SK-N-MC (cell line): Measurements from ENCODE around the gene GPR157.

Experiments
- DNase-seq: peaks from one replicate; pipeline ENCODE4 v3.0.0-alpha.2; 2011; ENCODE audit warnings: low read depth, low spot score
- H3K27ac ChIP-seq: fragments of 200-600 bp; sonication (generic); 2 replicates; pipeline ENCODE4 v1.5.1; 2016; ENCODE audit warnings: mixed run types
- H3K36me3 ChIP-seq: fragments of 200-600 bp; sonication (generic); 2 replicates; pipeline ENCODE4 v1.6.1; 2017; ENCODE audit warnings: antibody characterized with exemption, low read length, mixed read lengths; ENCODE audit not compliant: insufficient read depth
- H3K4me3 ChIP-seq: fragments of 200-600 bp; sonication (generic); 2 replicates; pipeline ENCODE4 v1.5.1; 2016
- H3K9ac ChIP-seq: fragments of 200-600 bp; sonication (generic); 2 replicates; pipeline ENCODE4 v1.8.0; 2017; ENCODE audit warnings: mixed run types, mixed read lengths; ENCODE audit not compliant: insufficient read length
- H3K9me3 ChIP-seq: fragments of 200-600 bp; sonication (generic); 2 replicates; pipeline ENCODE4 v1.6.1; 2017; ENCODE audit warnings: low read depth, mild to moderate bottlenecking, antibody characterized with exemption, low read length, moderate library complexity, mixed read lengths
- EZH2 ChIP-seq: fragments of 200-600 bp; sonication (generic); IDR thresholded peaks from one replicate; pipeline ENCODE4 v1.6.1; 2017; ENCODE audit warnings: antibody characterized with exemption
- FOXP2 ChIP-seq: optimal IDR thresholded peaks from 2 replicates; pipeline ENCODE3; 2011; ENCODE audit warnings: mild to moderate bottlenecking, moderate library complexity; ENCODE audit not compliant: insufficient read depth; ENCODE audit errors: extremely low read length, control extremely low read depth
- POLR2AphosphoS5 ChIP-seq: IDR thresholded peaks from 2 replicates; pipeline ENCODE4 v1.6.1; 2012; ENCODE audit warnings: mild to moderate bottlenecking, low read depth, low read length, borderline replicate concordance

Gene GPR157

GRCh38 chr1:9112961-9113880 is 15.7 kb downstream of the GPR157 start:
- Histone ChIP-seq H3K36me3 (no peaks in the 10 kb centered on the region), H3K27ac (no peak overlapping the region), H3K9ac (no peak overlapping the region), H3K4me3 (no peak overlapping the region), H3K9me3 (no peaks in the 10 kb centered on the region)
- no peak for DNase-seq
- no peak for TF ChIP-seq EZH2
- no peak for TF ChIP-seq FOXP2
- no peak for TF ChIP-seq POLR2AphosphoS5

- H3K9ac ChIP-seq: no peak overlapping the region
- no peak for DNase-seq
- no peak overlapping the region for H3K27ac ChIP-seq
- no peaks in the 10 kb centered on the region for H3K9me3 ChIP-seq
- H3K4me3 ChIP-seq: no peak overlapping the region
- TF ChIP-seq FOXP2 (no peak), EZH2 (no peak), POLR2AphosphoS5 (no peak)
- H3K36me3 ChIP-seq: no peaks in the 10 kb centered on the region
Measured at GRCh38 chr1:9111957-9112356, 16.9 kb downstream of the GPR157 start.

- Histone ChIP-seq H3K9me3 (no peaks in the 10 kb centered on the region), H3K27ac (no peak overlapping the region), H3K4me3 (no peak overlapping the region), H3K36me3 (no peaks in the 10 kb centered on the region), H3K9ac (no peak overlapping the region)
- TF ChIP-seq EZH2 (no peak), POLR2AphosphoS5 (no peak), FOXP2 (no peak)
- no peak for DNase-seq
Measured at GRCh38 chr1:9111357-9111691, 17.6 kb downstream of the GPR157 start.

GRCh38 chr1:9110669-9111356 is 18.1 kb downstream of the GPR157 start:
- H3K36me3 ChIP-seq: no peaks in the 10 kb centered on the region
- H3K9me3 ChIP-seq: no peaks in the 10 kb centered on the region
- no peak for TF ChIP-seq FOXP2
- no peak for TF ChIP-seq EZH2
- no peak for TF ChIP-seq POLR2AphosphoS5
- DNase-seq: peak; percentile 44
- no peak overlapping the region for H3K9ac ChIP-seq
- H3K4me3 ChIP-seq: no peak overlapping the region
- H3K27ac ChIP-seq: no peak overlapping the region

- no peak for DNase-seq
- Histone ChIP-seq H3K36me3 (no peaks in the 10 kb centered on the region), H3K4me3 (no peak overlapping the region), H3K9me3 (no peaks in the 10 kb centered on the region), H3K27ac (no peak overlapping the region), H3K9ac (no peak overlapping the region)
- TF ChIP-seq EZH2 (no peak), FOXP2 (no peak), POLR2AphosphoS5 (no peak)
Measured at GRCh38 chr1:9108056-9108665, 20.7 kb downstream of the GPR157 start.

GRCh38 chr1:9107136-9107535 is 21.8 kb downstream of the GPR157 start:
- no peak for DNase-seq
- Histone ChIP-seq H3K9me3 (no peaks in the 10 kb centered on the region), H3K4me3 (no peak overlapping the region), H3K27ac (no peak overlapping the region), H3K36me3 (no peaks in the 10 kb centered on the region), H3K9ac (no peak overlapping the region)
- TF ChIP-seq FOXP2 (no peak), EZH2 (no peak), POLR2AphosphoS5 (no peak)

GRCh38 chr1:9106286-9106685 is 22.6 kb downstream of the GPR157 start:
- Histone ChIP-seq H3K27ac (no peak overlapping the region), H3K9ac (no peak overlapping the region), H3K36me3 (no peaks in the 10 kb centered on the region), H3K9me3 (no peaks in the 10 kb centered on the region), H3K4me3 (no peak overlapping the region)
- TF ChIP-seq FOXP2: no peak
- no peak for TF ChIP-seq EZH2
- no peak for TF ChIP-seq POLR2AphosphoS5
- no peak for DNase-seq

GRCh38 chr1:9105336-9105867 is 23.5 kb downstream of the GPR157 start:
- Histone ChIP-seq H3K9me3 (no peaks in the 10 kb centered on the region), H3K36me3 (no peaks in the 10 kb centered on the region), H3K9ac (no peak overlapping the region), H3K4me3 (no peak overlapping the region), H3K27ac (no peak overlapping the region)
- TF ChIP-seq POLR2AphosphoS5: no peak
- TF ChIP-seq EZH2: no peak
- no peak for TF ChIP-seq FOXP2
- no peak for DNase-seq
